Measurements from ENCODE around the gene SURF4. TPM values are rescaled to one million over a fixed set of nuclear protein-coding genes. Genes with fewer than 3 reads are reported as not detected.

The SURF4 gene
- total RNA-seq, 1 donor: 392 TPM

DNA sequence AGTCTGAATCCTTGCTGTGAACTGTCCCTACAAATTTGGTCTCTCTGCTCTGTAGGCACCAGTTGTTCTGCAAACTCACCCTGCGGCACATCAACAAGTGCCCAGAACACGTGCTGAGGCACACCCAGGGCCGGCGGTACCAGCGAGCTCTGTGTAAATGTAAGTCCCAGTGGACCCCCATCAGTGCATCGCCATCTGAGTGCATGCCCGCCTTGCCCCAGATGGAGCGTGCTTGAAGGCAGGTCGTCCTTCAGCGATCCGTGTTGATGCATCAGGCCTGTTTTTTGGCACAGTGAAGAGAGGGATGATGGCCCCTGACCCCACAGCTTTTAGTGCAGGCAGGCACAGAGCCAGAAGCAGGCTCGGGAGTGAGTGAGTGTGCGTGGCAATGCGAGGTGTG, 18.2 kb downstream of the SURF4 start:
- Histone ChIP-seq H3K9me3 (ENCODE audit: low read depth, low read length) (no peaks in the 10 kb centered on the region), H3K4me1 (ENCODE audit: insufficient read depth, low read length) (peaks cover 20% of the 10 kb centered on the region), H3K27ac (ENCODE audit: low read depth, low read length) (no peak overlapping the region), H3K4me3 (ENCODE audit: insufficient read depth, low read length) (no peak overlapping the region), H3K36me3 (ENCODE audit: insufficient read depth, low read length) (peaks cover 41% of the 10 kb centered on the region), H2AFZ (ENCODE audit: low read length) (no peak overlapping the region), H4K20me1 (ENCODE audit: insufficient read depth, low read length) (peaks cover 36% of the 10 kb centered on the region), H3K79me2 (ENCODE audit: insufficient read depth, low read length) (peaks cover 71% of the 10 kb centered on the region), H3K4me2 (ENCODE audit: insufficient read depth, low read length) (peak overlapping the region; percentile 77), H3K27me3 (ENCODE audit: insufficient read depth, low read length) (no peaks in the 10 kb centered on the region)
- TF ChIP-seq, protein P1, sequence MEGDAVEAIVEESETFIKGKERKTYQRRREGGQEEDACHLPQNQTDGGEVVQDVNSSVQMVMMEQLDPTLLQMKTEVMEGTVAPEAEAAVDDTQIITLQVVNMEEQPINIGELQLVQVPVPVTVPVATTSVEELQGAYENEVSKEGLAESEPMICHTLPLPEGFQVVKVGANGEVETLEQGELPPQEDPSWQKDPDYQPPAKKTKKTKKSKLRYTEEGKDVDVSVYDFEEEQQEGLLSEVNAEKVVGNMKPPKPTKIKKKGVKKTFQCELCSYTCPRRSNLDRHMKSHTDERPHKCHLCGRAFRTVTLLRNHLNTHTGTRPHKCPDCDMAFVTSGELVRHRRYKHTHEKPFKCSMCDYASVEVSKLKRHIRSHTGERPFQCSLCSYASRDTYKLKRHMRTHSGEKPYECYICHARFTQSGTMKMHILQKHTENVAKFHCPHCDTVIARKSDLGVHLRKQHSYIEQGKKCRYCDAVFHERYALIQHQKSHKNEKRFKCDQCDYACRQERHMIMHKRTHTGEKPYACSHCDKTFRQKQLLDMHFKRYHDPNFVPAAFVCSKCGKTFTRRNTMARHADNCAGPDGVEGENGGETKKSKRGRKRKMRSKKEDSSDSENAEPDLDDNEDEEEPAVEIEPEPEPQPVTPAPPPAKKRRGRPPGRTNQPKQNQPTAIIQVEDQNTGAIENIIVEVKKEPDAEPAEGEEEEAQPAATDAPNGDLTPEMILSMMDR (IDR thresholded peaks at IDR 0.05; ENCODE audit: extremely low read depth, low read depth, low read length): no peak
- DNase-seq (ENCODE audit: insufficient read length, low spot score, missing footprints): no peak

DNA sequence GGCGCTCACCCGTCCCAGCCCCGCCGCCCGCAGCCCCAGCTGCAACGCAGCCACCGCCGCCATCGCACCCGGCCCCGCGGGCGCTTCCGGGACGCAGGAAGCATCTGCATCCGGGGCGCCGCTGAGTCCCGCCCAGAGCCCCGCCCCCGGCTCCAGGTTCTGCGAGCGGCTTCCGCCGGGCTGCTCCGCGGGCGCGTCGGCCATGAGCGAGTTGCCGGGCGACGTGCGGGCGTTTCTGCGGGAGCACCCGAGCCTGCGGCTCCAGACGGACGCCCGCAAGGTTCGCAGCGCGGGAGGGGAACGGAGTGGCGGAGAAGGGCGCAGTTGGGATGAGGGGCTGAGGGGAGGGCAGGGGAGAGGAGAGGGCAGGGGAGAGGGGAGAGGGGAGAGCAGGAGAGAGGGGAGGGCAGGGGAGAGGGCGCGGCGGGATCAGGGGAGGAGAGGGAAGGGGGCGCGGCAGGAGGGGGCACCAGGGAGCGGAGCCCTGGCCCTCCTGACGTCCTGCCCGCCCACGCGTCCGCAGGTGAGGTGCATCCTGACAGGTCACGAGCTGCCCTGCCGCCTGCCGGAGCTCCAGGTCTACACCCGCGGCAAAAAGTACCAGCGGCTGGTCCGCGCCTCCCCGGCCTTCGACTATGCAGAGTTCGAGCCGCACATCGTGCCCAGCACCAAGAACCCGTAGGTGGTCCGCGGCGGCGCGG, 19.3 kb downstream of the SURF4 start, which contains the start of the genes SURF1 and SURF2:
TSS of gene SURF1 (minus strand) at position 97 of the 701 bp plus-strand sequence. CDS start at position 63, 34 bp downstream.
TSS of gene SURF2 (plus strand) at position 160 of the 701 bp plus-strand sequence. CDS start at position 203, 43 bp downstream.
- no peaks in the 10 kb centered on the region for H3K9me3 ChIP-seq (ENCODE audit: low read depth, low read length)
- peaks cover 60% of the 10 kb centered on the region for H3K79me2 ChIP-seq (ENCODE audit: insufficient read depth, low read length)
- peaks cover 41% of the 10 kb centered on the region for H3K36me3 ChIP-seq (ENCODE audit: insufficient read depth, low read length)
- DNase-seq (ENCODE audit: insufficient read length, low spot score, missing footprints): peak; percentile 99
- peaks cover 25% of the 10 kb centered on the region for H3K4me1 ChIP-seq (ENCODE audit: insufficient read depth, low read length)
- peak within 1 kb of the TSS; percentile 88 for H3K4me3 ChIP-seq (ENCODE audit: insufficient read depth, low read length)
- peak within 1 kb of the TSS; percentile 57 for H3K27ac ChIP-seq (ENCODE audit: low read depth, low read length)
- H4K20me1 ChIP-seq (ENCODE audit: insufficient read depth, low read length): peaks cover 36% of the 10 kb centered on the region
- no peaks in the 10 kb centered on the region for H3K27me3 ChIP-seq (ENCODE audit: insufficient read depth, low read length)
- peak within 1 kb of the TSS; percentile 91 for H3K4me2 ChIP-seq (ENCODE audit: insufficient read depth, low read length)
- H2AFZ ChIP-seq (ENCODE audit: low read length): peak within 1 kb of the TSS; percentile 50
- TF ChIP-seq, protein P1 (IDR thresholded peaks at IDR 0.05; ENCODE audit: extremely low read depth, low read depth, low read length): no peak

DNA sequence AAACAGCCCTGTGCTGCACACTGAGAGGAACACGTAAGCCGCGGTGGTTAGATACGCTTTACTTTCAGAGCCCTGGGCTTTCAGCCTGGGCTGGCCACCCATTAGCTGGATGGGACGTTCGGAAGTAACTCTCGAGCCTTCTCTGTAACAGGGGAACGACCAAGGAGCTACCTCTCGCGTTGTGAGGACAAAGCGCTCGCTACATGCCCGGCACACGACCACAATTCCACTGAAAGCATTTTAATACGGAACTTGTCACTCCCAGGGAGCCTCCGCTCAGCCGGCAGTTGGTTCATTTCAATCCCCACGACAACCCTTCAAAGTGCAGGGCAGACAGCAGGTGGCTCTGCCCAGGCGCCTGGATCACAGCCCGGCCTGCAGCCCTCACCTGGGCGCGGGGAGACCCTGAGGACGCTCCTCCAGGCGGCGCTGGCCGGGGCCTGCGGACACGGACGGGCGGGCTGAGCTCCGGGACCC, 19.9 kb downstream of the SURF4 start:
- TF ChIP-seq, protein P1 (IDR thresholded peaks at IDR 0.05; ENCODE audit: extremely low read depth, low read depth, low read length): no peak
- peak overlapping the region; percentile 91 for H3K4me2 ChIP-seq (ENCODE audit: insufficient read depth, low read length)
- H3K4me1 ChIP-seq (ENCODE audit: insufficient read depth, low read length): peaks cover 31% of the 10 kb centered on the region
- peak overlapping the region; percentile 57 for H3K27ac ChIP-seq (ENCODE audit: low read depth, low read length)
- H4K20me1 ChIP-seq (ENCODE audit: insufficient read depth, low read length): peaks cover 34% of the 10 kb centered on the region
- H2AFZ ChIP-seq (ENCODE audit: low read length): peak overlapping the region; percentile 50
- H3K4me3 ChIP-seq (ENCODE audit: insufficient read depth, low read length): peak overlapping the region; percentile 88
- H3K79me2 ChIP-seq (ENCODE audit: insufficient read depth, low read length): peaks cover 54% of the 10 kb centered on the region
- peak; percentile 87 for DNase-seq (ENCODE audit: insufficient read length, low spot score, missing footprints)
- H3K36me3 ChIP-seq (ENCODE audit: insufficient read depth, low read length): peaks cover 41% of the 10 kb centered on the region
- H3K9me3 ChIP-seq (ENCODE audit: low read depth, low read length): no peaks in the 10 kb centered on the region
- H3K27me3 ChIP-seq (ENCODE audit: insufficient read depth, low read length): no peaks in the 10 kb centered on the region

DNA sequence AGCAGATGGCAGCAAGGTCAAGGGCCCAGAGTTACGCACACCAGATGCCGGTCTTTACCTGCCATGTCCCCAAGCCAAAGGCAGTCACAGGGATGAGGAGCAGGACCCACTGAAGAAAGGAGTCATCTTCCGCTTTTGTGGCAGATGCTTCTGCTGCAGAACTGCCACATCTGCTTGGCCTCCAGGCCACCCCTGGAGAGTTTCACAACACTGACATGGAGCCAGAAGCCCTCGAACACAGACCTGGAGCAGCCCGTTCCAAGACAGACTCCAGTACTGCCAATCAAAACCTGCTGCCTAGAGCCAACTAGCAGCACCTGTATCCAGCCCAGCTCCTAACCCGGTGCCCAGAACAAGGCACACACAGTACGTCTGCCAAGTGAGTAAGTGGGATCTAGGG, 21.1 kb downstream of the SURF4 start:
- DNase-seq (ENCODE audit: insufficient read length, low spot score, missing footprints): peak; percentile 31
- Histone ChIP-seq H4K20me1 (ENCODE audit: insufficient read depth, low read length) (peaks cover 35% of the 10 kb centered on the region), H2AFZ (ENCODE audit: low read length) (no peak overlapping the region), H3K4me3 (ENCODE audit: insufficient read depth, low read length) (no peak overlapping the region), H3K27ac (ENCODE audit: low read depth, low read length) (no peak overlapping the region), H3K4me1 (ENCODE audit: insufficient read depth, low read length) (peaks cover 42% of the 10 kb centered on the region), H3K27me3 (ENCODE audit: insufficient read depth, low read length) (no peaks in the 10 kb centered on the region), H3K4me2 (ENCODE audit: insufficient read depth, low read length) (peak overlapping the region; percentile 91), H3K9me3 (ENCODE audit: low read depth, low read length) (no peaks in the 10 kb centered on the region), H3K36me3 (ENCODE audit: insufficient read depth, low read length) (peaks cover 42% of the 10 kb centered on the region), H3K79me2 (ENCODE audit: insufficient read depth, low read length) (peaks cover 53% of the 10 kb centered on the region)
- TF ChIP-seq, protein P1 (IDR thresholded peaks at IDR 0.05; ENCODE audit: extremely low read depth, low read depth, low read length): no peak

Data from osteoblast (primary cell).